ENCODE results near the gene CEBPG. TPM values are rescaled to one million over a fixed set of nuclear protein-coding genes. Genes with fewer than 3 reads are reported as not detected.

Gene CEBPG
- total RNA-seq, 1 experiment from 2014 or later: 33.4 TPM

DNA sequence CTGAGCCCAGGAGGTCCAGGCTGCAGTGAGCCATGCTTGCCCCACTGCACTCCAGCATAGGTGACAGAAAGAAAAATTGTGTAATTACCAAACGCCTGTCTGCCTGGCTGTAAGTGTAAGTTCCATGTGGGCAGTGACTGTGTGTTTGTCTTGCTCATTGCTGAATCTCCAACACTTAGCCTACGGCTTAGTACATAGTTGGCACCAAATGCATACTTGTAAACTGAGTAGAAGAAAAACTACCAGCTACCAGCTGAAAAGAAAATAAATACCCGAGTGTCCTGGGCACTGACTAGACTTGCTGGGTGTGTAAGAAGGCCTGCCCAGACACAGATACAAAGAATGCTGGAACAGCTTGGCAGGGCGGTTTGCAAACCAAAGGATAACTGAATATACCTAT, 2.7 kb upstream of the CEBPG start:
- BruUV-seq (replicated peaks): no TSS peak
- Histone ChIP-seq H4K20me1 (ENCODE audit: insufficient read depth) (peaks cover 13% of the 10 kb centered on the region), H3K9me2 (ENCODE audit: insufficient read depth) (no peaks in the 10 kb centered on the region), H2AFZ (no peak overlapping the region), H3K4me2 (no peak overlapping the region), H3K36me3 (ENCODE audit: low read depth) (no peaks in the 10 kb centered on the region), H3F3A (ENCODE audit: insufficient read depth, low read depth) (peaks cover 26% of the 10 kb centered on the region; the same call in 1 of the 2 replicates), H3K27ac (no peak overlapping the region), H3K27me3 (ENCODE audit: insufficient read depth, low read depth) (peaks cover 6% of the 10 kb centered on the region; the same call in 1 of the 2 replicates), H3K4me1 (replicated peaks; ENCODE audit: insufficient read depth) (peaks cover 22% of the 10 kb centered on the region), H3K9me3 (ENCODE audit: insufficient read depth, low read depth) (no peaks in the 10 kb centered on the region), H3K79me2 (ENCODE audit: low read depth) (peaks cover 17% of the 10 kb centered on the region), H3K4me3 (no peak overlapping the region)
- intact Hi-C loops (cut with micrococcal nuclease; ENCODE audit: unreplicated experiment): no loop called here
- CTCF ChIA-PET: no interaction called here
- no peak for DNase-seq
- TF ChIP-seq EZH2 (IDR thresholded peaks at IDR 0.05; ENCODE audit: low read depth) (no peak), CTCF (conservative IDR thresholded peaks at IDR 0.05) (no peak)
- POLR2A ChIA-PET (ENCODE audit: unreplicated experiment): no interaction called here

- ChIA-PET CTCF (interaction anchor here (0.9 to 1.6 kb wide), 3 partner anchors 50 to 76 kb away, joined by 3 to 4 read pairs (median 3); no protein-coding TSS in a partner anchor), POLR2A (ENCODE audit: unreplicated experiment) (interaction anchor here (0.6 to 0.7 kb wide), 4 partner anchors 31 to 1101 kb away, joined by 3 to 8 read pairs (median 6); no protein-coding TSS in a partner anchor)
- no peaks in the 10 kb centered on the region for H3K9me2 ChIP-seq (ENCODE audit: insufficient read depth)
- BruUV-seq (replicated peaks): no TSS peak
- intact Hi-C loops (cut with micrococcal nuclease; ENCODE audit: unreplicated experiment): loop anchor here (2.0 kb wide), 1 partner anchor 71 kb away; the partner anchor contains the start of gene CEBPA
- H3K4me3 ChIP-seq: peak overlapping the region; percentile 95
- peaks cover 52% of the 10 kb centered on the region for H3K79me2 ChIP-seq (ENCODE audit: low read depth)
- H3K9me3 ChIP-seq (ENCODE audit: insufficient read depth, low read depth): no peaks in the 10 kb centered on the region
- H4K20me1 ChIP-seq (ENCODE audit: insufficient read depth): peaks cover 46% of the 10 kb centered on the region
- peaks cover 34% of the 10 kb centered on the region for H3K4me1 ChIP-seq (replicated peaks; ENCODE audit: insufficient read depth)
- no peak for DNase-seq
- peaks cover 3% of the 10 kb centered on the region for H3K36me3 ChIP-seq (ENCODE audit: low read depth)
- H3K4me2 ChIP-seq: peak overlapping the region; percentile 96
- no peaks in the 10 kb centered on the region for H3K27me3 ChIP-seq (ENCODE audit: insufficient read depth, low read depth)
- H2AFZ ChIP-seq: no peak overlapping the region
- peak overlapping the region; percentile 98 for H3K27ac ChIP-seq
- no peak for TF ChIP-seq EZH2 (IDR thresholded peaks at IDR 0.05; ENCODE audit: low read depth)
- no peak; the same call in 1 of the 2 replicates for TF ChIP-seq CTCF (conservative IDR thresholded peaks at IDR 0.05)
- H3F3A ChIP-seq (ENCODE audit: insufficient read depth, low read depth): peaks cover 31% of the 10 kb centered on the region; the same call in 1 of the 2 replicates
Measured at GRCh38 chr19:33374236-33374714, 766 bp downstream of the CEBPG start.

GRCh38 chr19:33375156-33375836, 1.8 kb downstream of the CEBPG start:
- BruUV-seq (replicated peaks): no TSS peak
- Histone ChIP-seq H3K27me3 (ENCODE audit: insufficient read depth, low read depth) (no peaks in the 10 kb centered on the region), H3K4me3 (peak overlapping the region; percentile 95), H3K4me1 (replicated peaks; ENCODE audit: insufficient read depth) (peaks cover 34% of the 10 kb centered on the region), H4K20me1 (ENCODE audit: insufficient read depth) (peaks cover 56% of the 10 kb centered on the region), H3K27ac (peak overlapping the region; percentile 98), H3F3A (ENCODE audit: insufficient read depth, low read depth) (peaks cover 32% of the 10 kb centered on the region; the same call in 1 of the 2 replicates), H3K4me2 (peak overlapping the region; percentile 96), H3K36me3 (ENCODE audit: low read depth) (peaks cover 13% of the 10 kb centered on the region), H3K79me2 (ENCODE audit: low read depth) (peaks cover 62% of the 10 kb centered on the region), H3K9me3 (ENCODE audit: insufficient read depth, low read depth) (no peaks in the 10 kb centered on the region), H3K9me2 (ENCODE audit: insufficient read depth) (no peaks in the 10 kb centered on the region), H2AFZ (no peak overlapping the region)
- POLR2A ChIA-PET (ENCODE audit: unreplicated experiment): no interaction called here
- CTCF ChIA-PET: interaction anchor here (0.9 to 1.6 kb wide), 2 partner anchors 63 to 77 kb away, joined by 3 to 4 read pairs; no protein-coding TSS in a partner anchor
- TF ChIP-seq EZH2 (IDR thresholded peaks at IDR 0.05; ENCODE audit: low read depth): no peak
- no peak for TF ChIP-seq CTCF (conservative IDR thresholded peaks at IDR 0.05)
- no peak for DNase-seq
- intact Hi-C loops (cut with micrococcal nuclease; ENCODE audit: unreplicated experiment): loop anchor here (2.0 kb wide), 1 partner anchor 72 kb away; the partner anchor contains the start of gene CEBPA
